RWPE1 (cell line): Measurements from ENCODE around the gene PALLD.

Experiments
- CTCF ChIA-PET: fragments of 350-600 bp; sonication (Branson Sonifier 250); formaldehyde crosslinking; extraction: SDS; loops from one replicate; lab custom pipeline; 2021; lab: Yijun Ruan, JAX
- POLR2A ChIA-PET: fragments of 400-600 bp; formaldehyde crosslinking; extraction: SDS; loops from one replicate; lab custom pipeline; 2020; ENCODE audit warnings: antibody characterized with exemption; ENCODE audit not compliant: low non-redundant PET; lab: Yijun Ruan, JAX
- DNase-seq: peaks from one replicate; pipeline ENCODE4 v3.0.0; 2012; ENCODE audit warnings: low spot score
- H3K27ac ChIP-seq: fragments of 450-650 bp; 2 replicates; pipeline ENCODE4 v1.5.1; 2017
- CTCF ChIP-seq: fragments of 450-650 bp; conservative IDR thresholded peaks from 2 replicates; pipeline ENCODE4 v1.5.1; 2017; ENCODE audit warnings: low read depth, mild to moderate bottlenecking

PALLD gene

GRCh38 chr4:168755598-168756477, 259.0 kb downstream of the PALLD start:
- no peak overlapping the region for H3K27ac ChIP-seq
- ChIA-PET POLR2A (no interaction called here), CTCF (no interaction called here)
- no peak for DNase-seq
- TF ChIP-seq CTCF = no peak

DNA sequence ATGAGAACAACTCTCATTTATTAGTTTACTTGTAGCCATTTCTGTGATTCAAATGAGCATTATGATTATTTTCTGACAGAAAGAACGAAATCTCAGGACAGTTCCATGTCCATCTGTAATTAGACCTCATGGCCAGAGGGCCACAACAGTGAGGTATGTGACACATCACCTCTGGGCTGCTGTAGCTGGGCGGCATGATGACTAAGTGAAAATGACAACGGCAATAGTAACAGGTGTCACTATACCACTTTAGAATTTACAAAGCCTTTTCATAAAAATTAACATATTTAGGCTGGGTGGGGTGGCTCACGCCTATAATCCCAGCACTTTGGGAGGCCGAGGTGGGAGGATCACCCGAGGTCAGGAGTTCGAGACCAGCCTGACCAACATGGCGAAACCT, 260.6 kb downstream of the PALLD start:
- CTCF ChIA-PET = no interaction called here
- DNase-seq = no peak
- TF ChIP-seq CTCF = no peak
- no peak overlapping the region; the same call in 1 of the 2 replicates for H3K27ac ChIP-seq
- POLR2A ChIA-PET = no interaction called here

GRCh38 chr4:168758351-168758876, 261.6 kb downstream of the PALLD start:
- POLR2A ChIA-PET = no interaction called here
- no peak for TF ChIP-seq CTCF

DNA sequence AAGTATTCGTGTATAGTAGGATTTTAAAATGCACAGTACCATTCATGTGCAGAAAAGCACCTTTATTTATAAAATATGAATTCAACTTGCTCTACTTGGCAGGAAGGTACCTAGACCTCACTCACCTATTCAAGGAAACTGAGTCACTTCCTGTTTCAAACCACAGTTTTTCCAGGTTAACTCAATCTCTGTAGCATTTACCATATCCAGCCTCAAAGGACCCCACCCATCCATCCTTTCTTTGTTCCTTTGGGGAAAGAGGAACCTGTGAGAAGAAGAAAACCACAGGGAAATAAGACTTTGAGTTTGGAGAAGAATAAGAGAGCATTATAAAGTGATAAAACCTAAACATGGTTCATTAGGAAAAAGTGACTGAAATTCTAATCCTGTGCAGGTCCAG, 262.5 kb downstream of the PALLD start:
- ChIA-PET CTCF (interaction anchor here (0.6 kb wide), 1 partner anchor 48 kb away, joined by 3 read pairs; no protein-coding TSS in a partner anchor), POLR2A (no interaction called here)
- DNase-seq = peak; percentile 55
- TF ChIP-seq CTCF = no peak
- H3K27ac ChIP-seq = peak overlapping the region; percentile 36; the same call in 1 of the 2 replicates

More at GRCh38 chr4:168758351-168758876, 261.6 kb downstream of the PALLD start:
- peak overlapping the region; percentile 68 for H3K27ac ChIP-seq
- CTCF ChIA-PET = interaction anchor here (0.6 kb wide), 1 partner anchor 74 kb away, joined by 3 read pairs; no protein-coding TSS in a partner anchor
- DNase-seq = peak; percentile 50

GRCh38 chr4:168759959-168760527, 263.2 kb downstream of the PALLD start:
- no peak for DNase-seq
- CTCF ChIA-PET = no interaction called here
- TF ChIP-seq CTCF = no peak
- peak overlapping the region; percentile 36; the same call in 1 of the 2 replicates for H3K27ac ChIP-seq
- POLR2A ChIA-PET = no interaction called here

GRCh38 chr4:168761066-168761465, 264.2 kb downstream of the PALLD start:
- H3K27ac ChIP-seq = no peak overlapping the region
- CTCF ChIA-PET = no interaction called here
- POLR2A ChIA-PET = no interaction called here
- DNase-seq = no peak
- no peak for TF ChIP-seq CTCF
